ENCODE results near the gene GALNT10.

The GALNT10 gene

DNA sequence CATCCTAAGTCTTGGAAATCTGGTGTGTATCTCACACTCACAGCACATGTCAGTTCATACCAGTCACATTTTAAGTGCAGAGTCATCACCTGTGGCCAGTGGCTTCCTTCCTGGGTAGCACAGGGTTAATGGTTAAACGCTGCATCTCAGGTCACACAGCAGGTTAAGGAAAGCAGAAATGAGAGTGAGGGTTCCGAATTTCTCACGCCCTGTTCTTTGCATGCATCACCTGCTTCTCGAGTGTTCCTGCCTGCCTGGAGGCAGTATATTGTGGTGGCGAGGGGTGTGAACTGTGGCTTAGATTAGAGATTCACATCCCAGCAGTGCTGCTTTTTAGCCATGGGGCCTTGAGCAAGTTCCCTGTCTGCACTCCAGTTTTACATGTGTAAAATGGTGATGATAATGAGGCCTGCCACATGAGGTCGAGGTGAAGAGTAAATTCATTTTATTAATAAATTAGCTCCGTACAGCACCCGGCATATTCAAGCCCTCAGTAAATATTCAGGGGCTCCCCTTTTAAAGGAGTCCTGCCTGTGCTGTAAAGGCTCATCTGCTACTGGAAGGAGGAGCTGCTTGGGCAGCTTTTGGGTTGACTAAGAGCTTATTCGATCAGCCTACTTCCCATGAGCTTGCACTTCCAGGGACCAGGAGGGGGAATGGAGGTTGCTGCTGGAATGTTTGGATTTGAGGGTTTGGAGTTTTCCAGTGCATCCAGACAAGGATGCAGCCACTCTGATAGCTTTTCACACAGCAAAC lies 194.1 kb downstream of the GALNT10 start:
- Histone ChIP-seq H3K36me3 (ENCODE audit: insufficient read depth, low read length) (no peaks in the 10 kb centered on the region), H3K4me1 (ENCODE audit: insufficient read depth, low read length) (peaks cover 5% of the 10 kb centered on the region), H3K9ac (ENCODE audit: low read depth, low read length) (no peak overlapping the region), H3K9me3 (ENCODE audit: control insufficient read depth, insufficient read depth, low read length) (no peaks in the 10 kb centered on the region)

DNA sequence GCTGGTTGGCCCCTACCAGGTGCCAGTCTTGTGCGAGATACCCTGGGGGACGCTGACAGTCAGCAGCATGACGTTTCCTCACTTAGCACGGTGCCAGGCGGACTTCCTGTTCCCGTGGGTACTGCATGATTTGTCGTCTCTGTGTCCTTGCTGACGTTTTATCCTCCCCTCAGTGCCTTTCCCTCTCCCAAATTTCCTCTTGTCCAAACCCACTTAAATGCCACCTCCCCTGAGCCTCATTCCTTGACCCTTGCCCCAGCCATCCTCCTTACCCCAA lies 194.6 kb downstream of the GALNT10 start:
- Histone ChIP-seq H3K9me3 (ENCODE audit: control insufficient read depth, insufficient read depth, low read length) (no peaks in the 10 kb centered on the region), H3K36me3 (ENCODE audit: insufficient read depth, low read length) (no peaks in the 10 kb centered on the region), H3K9ac (ENCODE audit: low read depth, low read length) (no peak overlapping the region), H3K4me1 (ENCODE audit: insufficient read depth, low read length) (peaks cover 5% of the 10 kb centered on the region)

DNA sequence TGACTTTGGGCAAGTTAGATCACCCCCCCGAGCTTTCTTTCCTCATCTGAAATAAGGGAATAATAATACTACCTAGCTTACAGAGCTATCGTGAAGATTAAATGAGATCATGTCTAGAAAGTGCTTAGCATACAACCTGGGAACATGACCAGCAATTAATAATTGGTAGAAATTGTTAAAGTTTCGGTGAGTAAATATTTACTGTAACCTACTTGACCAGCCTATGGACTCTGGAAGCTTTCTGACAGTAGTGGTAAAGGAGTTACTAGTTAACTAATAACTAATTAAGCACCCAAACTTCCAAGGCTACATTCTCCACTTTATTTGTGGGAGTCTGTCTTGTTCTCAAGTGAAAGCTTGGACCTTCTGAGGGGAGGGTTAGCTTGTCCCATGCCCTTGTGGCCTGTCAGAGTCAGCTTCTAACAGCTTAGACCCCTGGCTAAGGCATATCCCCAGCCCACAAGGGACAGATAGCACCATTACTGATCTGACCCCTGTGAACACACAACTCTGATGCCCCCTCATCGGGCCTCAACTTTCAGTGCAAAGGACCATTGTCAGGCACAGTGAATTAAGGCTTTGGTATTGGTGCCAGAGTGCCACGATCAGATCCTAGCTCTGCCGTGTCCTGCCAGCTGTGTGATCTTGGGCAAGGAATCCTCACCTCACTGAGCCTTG lies 196.6 kb downstream of the GALNT10 start:
- no peak overlapping the region for H3K9ac ChIP-seq (ENCODE audit: low read depth, low read length)
- peaks cover 5% of the 10 kb centered on the region for H3K4me1 ChIP-seq (ENCODE audit: insufficient read depth, low read length)
- H3K9me3 ChIP-seq (ENCODE audit: control insufficient read depth, insufficient read depth, low read length), result peaks cover 5% of the 10 kb centered on the region; the same call in 1 of the 2 replicates
- H3K36me3 ChIP-seq (ENCODE audit: insufficient read depth, low read length), result no peaks in the 10 kb centered on the region

DNA sequence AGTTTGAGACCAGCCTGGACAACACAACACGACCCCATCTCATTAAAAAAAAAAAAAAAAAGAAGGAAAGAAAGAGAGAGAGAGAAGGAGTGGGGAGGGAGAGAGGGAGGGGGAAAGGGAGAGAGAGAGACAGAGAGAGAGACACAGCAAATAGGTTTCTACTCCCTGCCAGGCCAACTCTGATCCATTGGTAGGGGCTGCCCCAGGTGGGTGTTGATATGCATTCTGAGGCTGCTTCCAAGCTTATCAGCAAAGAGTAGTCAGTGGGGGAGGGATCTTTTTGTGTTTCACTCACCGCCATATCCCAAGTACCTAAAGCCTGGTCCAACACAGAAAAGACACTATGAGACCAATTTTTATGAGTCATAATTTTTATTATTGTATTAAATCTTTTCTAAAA lies 198.3 kb downstream of the GALNT10 start:
- Histone ChIP-seq H3K9me3 (ENCODE audit: control insufficient read depth, insufficient read depth, low read length) (peaks cover 8% of the 10 kb centered on the region; the same call in 1 of the 2 replicates), H3K36me3 (ENCODE audit: insufficient read depth, low read length) (no peaks in the 10 kb centered on the region), H3K9ac (ENCODE audit: low read depth, low read length) (no peak overlapping the region), H3K4me1 (ENCODE audit: insufficient read depth, low read length) (peaks cover 5% of the 10 kb centered on the region)

DNA sequence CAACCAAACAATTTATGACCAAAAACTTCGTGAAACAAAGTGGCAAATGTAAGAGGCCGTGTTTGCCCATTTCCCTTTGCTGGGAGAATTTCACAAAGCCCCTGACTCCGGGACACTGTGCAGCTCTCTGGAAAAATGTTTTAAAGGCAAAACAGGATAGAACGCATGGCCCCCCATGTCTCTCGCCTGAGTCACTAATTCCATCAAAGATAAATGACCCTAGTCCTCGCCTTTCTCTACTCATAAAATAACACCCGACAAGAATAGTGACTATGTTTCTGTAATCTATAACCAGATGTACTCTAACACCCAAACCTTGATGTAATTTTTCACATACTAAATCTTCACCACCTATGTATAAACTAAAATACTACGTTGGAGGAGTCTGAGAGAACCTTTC lies 199.6 kb downstream of the GALNT10 start:
- Histone ChIP-seq H3K4me1 (ENCODE audit: insufficient read depth, low read length) (peaks cover 2% of the 10 kb centered on the region), H3K36me3 (ENCODE audit: insufficient read depth, low read length) (no peaks in the 10 kb centered on the region), H3K9me3 (ENCODE audit: control insufficient read depth, insufficient read depth, low read length) (peaks cover 8% of the 10 kb centered on the region; the same call in 1 of the 2 replicates), H3K9ac (ENCODE audit: low read depth, low read length) (no peak overlapping the region)

DNA sequence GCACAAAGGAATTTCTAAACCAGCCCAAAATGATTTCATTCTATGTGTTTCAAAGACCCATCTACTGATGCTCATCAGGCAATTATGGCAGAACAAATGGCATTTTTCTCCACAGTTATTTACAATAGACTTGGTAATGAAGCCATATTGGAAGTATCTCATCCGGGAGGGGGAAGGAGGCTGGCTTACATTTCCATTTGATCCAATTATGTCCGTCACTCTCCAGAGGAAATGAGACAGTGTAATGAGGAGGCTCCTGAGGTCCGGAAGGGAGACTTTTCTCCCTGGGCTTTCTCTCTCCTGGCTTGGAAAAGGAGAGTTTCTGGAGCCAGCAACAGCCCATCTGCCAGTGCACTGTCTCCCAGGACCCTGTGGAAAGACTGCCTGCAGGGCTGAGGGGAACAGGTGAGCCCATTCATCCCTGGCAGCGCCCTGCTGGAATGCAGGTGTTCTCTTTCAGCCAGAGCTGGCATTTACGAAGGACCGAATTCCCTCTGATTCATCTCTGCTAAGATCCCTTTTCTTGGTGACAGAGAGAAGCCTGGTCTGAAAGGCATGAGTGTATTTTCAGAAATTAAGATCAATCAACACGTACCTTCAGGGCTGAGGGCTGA lies 200.3 kb downstream of the GALNT10 start:
- H3K9ac ChIP-seq (ENCODE audit: low read depth, low read length), result no peak overlapping the region
- H3K9me3 ChIP-seq (ENCODE audit: control insufficient read depth, insufficient read depth, low read length), result peaks cover 8% of the 10 kb centered on the region; the same call in 1 of the 2 replicates
- no peaks in the 10 kb centered on the region for H3K36me3 ChIP-seq (ENCODE audit: insufficient read depth, low read length)
- H3K4me1 ChIP-seq (ENCODE audit: insufficient read depth, low read length), result peaks cover 5% of the 10 kb centered on the region

DNA sequence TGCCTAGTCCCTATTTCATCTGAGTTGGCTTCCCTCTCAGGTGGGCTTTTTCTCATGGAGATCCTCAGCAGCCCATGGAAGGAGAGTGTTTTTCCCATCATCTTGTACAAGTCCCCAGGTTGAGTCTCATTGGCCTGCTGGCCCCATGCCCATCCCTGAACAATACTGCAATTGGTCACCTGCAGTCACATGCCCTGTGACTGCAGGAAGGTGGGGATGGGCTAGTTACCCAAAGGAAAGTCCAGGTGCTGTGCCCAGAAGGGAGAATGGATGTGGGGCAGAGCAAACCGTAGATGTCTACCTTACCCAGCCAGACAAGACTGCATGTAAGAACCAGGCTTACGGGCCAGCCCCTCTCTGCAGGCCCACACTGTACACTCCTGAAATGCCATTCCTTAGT lies 201.3 kb downstream of the GALNT10 start:
- Histone ChIP-seq H3K36me3 (ENCODE audit: insufficient read depth, low read length) (no peaks in the 10 kb centered on the region), H3K4me1 (ENCODE audit: insufficient read depth, low read length) (peaks cover 9% of the 10 kb centered on the region), H3K9me3 (ENCODE audit: control insufficient read depth, insufficient read depth, low read length) (peaks cover 8% of the 10 kb centered on the region; the same call in 1 of the 2 replicates), H3K9ac (ENCODE audit: low read depth, low read length) (no peak overlapping the region)

DNA sequence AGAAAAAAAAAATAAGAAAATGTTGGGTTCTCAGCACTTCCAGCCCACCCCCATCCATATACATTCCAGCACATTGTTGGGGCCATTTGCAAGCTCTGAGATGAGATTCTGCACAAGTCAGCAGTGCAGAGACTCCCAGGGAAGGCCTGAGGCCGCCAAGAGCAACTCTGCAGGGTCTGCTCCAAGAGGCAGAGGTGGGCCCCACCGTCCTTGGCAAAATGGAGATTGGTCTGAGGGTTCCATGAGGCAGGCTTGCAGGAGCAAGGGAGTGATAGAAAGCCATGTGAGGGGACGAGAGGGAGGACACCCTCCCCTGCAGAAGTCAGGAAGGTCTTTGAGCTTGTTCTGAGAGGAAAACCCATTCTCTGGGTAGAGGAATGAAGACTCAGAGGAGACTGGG lies 203.3 kb downstream of the GALNT10 start:
- H3K36me3 ChIP-seq (ENCODE audit: insufficient read depth, low read length), result no peaks in the 10 kb centered on the region
- no peak overlapping the region for H3K9ac ChIP-seq (ENCODE audit: low read depth, low read length)
- H3K9me3 ChIP-seq (ENCODE audit: control insufficient read depth, insufficient read depth, low read length), result peaks cover 8% of the 10 kb centered on the region; the same call in 1 of the 2 replicates
- peaks cover 9% of the 10 kb centered on the region for H3K4me1 ChIP-seq (ENCODE audit: insufficient read depth, low read length)

DNA sequence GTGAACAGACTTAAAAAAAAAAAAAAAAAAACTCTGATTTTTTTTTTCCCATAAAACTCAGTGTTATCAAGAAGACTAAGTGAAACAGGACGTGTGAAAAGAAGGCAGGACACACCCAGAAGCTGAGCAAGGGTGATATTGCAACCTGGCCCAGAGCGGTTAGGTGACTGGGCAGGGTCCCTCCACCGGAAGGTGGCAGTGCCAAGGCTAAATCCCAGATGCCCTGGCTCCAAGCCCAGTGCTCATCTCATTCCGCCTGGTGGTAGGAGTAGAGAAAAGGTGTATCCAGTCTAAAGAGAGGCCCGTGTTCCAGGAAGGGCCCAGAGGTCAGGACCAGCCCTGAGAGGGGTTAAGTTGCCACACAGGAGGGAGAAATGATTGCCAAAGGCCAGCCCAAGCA lies 203.8 kb downstream of the GALNT10 start:
- Histone ChIP-seq H3K9me3 (ENCODE audit: control insufficient read depth, insufficient read depth, low read length) (peaks cover 8% of the 10 kb centered on the region; the same call in 1 of the 2 replicates), H3K4me1 (ENCODE audit: insufficient read depth, low read length) (peaks cover 9% of the 10 kb centered on the region), H3K36me3 (ENCODE audit: insufficient read depth, low read length) (no peaks in the 10 kb centered on the region), H3K9ac (ENCODE audit: low read depth, low read length) (no peak overlapping the region)

DNA sequence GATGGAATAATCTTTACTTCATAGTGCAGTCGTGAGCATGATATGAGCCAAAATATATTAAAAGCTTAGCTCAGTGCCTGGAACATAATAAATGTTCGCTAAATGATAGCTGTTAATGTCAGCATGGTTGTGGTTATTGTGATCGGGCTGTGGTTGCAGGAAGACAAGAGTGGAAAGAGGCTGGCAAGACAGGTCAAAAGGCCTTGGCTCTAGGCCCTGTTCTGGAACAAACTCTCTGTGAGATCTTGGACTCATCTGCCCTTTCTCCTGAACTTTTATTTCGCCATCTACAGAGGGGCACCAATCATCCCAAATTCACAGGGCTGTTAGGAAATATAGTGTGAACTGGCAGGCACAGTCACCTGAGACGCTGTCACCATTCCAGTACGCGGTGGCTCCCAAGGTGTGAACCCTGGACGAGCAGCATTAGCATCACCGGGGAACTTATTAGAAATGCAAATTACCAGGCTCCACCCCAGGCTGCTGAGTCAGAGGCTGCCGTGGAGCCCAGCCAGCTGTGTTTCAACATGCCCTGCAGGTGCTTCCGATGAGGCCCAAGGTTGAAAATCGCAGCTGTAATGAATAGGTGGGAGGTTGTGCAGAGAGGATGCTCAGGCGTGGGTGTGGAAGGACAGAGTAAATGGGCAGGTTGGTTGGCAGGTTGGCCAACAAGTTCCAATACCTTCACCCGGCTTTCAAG lies 205.0 kb downstream of the GALNT10 start:
- Histone ChIP-seq H3K4me1 (ENCODE audit: insufficient read depth, low read length) (peaks cover 9% of the 10 kb centered on the region), H3K9me3 (ENCODE audit: control insufficient read depth, insufficient read depth, low read length) (peaks cover 8% of the 10 kb centered on the region; the same call in 1 of the 2 replicates), H3K9ac (ENCODE audit: low read depth, low read length) (no peak overlapping the region), H3K36me3 (ENCODE audit: insufficient read depth, low read length) (no peaks in the 10 kb centered on the region)

DNA sequence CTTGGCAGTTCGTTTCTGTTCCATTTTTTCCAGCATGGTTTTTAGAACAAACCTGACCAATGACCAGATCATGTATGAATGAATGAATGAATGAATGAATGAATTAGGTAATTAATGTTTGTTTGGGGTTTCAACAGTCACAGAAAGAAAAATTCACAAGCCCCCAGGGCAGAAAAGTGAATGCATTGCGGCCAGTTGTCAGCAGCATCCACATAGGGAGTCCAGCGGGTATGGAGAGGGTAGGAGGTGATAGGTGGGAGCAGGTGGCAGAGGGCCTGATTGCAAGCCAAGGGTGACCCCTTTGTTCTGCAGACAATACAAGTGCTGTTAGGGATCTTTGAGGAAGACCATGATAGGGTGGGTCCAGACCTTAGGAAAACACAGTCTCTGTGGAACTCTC lies 205.6 kb downstream of the GALNT10 start:
- Histone ChIP-seq H3K4me1 (ENCODE audit: insufficient read depth, low read length) (peaks cover 9% of the 10 kb centered on the region), H3K9ac (ENCODE audit: low read depth, low read length) (no peak overlapping the region), H3K9me3 (ENCODE audit: control insufficient read depth, insufficient read depth, low read length) (peaks cover 8% of the 10 kb centered on the region; the same call in 1 of the 2 replicates), H3K36me3 (ENCODE audit: insufficient read depth, low read length) (no peaks in the 10 kb centered on the region)

DNA sequence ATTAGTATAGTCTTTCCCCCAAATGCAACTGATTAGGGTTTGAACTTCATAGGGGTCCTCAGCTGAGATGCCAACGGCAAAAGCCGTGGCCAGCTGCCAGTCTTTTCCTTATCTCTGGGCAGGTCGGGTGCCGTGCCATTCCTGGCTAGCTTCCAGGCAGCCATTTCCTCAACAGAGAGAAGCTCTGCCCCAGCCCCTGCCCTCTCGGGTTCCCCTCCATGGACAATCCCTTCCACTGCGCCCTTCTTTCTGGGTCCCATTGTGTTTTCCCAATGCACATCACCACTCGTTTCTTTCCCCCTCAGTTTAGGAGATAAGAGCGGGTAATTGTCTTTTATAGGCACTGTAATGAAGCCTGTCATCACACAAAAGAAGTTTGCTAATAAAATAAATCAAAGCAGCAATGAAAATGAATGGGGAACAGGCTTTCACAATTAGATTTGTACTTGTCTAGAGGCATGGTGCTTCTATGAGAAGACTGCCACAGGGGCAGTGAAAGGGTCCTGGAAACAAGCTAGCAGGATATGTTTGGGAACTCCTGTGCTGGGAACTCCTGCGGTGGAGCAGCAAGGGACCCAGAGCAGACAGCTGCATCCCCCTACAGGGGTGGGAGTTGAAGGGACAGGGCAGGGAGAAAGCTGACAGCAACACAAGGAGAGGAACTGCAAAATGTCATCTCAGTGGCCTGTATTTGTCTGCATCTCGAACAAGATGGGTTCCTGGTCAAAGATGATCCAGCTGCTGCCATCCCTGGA lies 207.3 kb downstream of the GALNT10 start:
- H3K36me3 ChIP-seq (ENCODE audit: insufficient read depth, low read length), result no peaks in the 10 kb centered on the region
- H3K9ac ChIP-seq (ENCODE audit: low read depth, low read length), result no peak overlapping the region
- peaks cover 9% of the 10 kb centered on the region for H3K4me1 ChIP-seq (ENCODE audit: insufficient read depth, low read length)
- H3K9me3 ChIP-seq (ENCODE audit: control insufficient read depth, insufficient read depth, low read length), result no peaks in the 10 kb centered on the region

DNA sequence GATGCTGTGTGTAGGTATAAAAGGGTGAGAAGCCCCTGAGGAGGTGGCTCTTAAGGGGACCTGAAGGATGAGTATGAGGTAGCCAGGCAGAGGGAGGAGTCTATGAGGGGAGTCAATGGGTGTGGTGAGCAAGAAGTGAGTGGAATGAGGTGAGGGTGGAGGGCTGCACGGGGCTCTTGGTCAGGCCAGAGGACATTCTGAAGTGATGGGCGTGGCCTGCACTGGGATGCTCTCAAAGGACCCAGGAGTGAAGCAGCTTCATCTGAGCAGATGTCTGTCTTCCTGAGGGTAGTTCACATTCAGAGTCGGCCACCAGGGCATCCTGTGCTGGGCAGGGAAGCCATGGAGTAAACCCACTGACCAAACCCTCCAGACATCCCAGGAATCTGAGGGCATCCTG lies 210.1 kb downstream of the GALNT10 start:
- H3K36me3 ChIP-seq (ENCODE audit: insufficient read depth, low read length), result no peaks in the 10 kb centered on the region
- H3K9me3 ChIP-seq (ENCODE audit: control insufficient read depth, insufficient read depth, low read length), result no peaks in the 10 kb centered on the region
- peaks cover 4% of the 10 kb centered on the region; the same call in 1 of the 2 replicates for H3K4me1 ChIP-seq (ENCODE audit: insufficient read depth, low read length)
- H3K9ac ChIP-seq (ENCODE audit: low read depth, low read length), result no peak overlapping the region

DNA sequence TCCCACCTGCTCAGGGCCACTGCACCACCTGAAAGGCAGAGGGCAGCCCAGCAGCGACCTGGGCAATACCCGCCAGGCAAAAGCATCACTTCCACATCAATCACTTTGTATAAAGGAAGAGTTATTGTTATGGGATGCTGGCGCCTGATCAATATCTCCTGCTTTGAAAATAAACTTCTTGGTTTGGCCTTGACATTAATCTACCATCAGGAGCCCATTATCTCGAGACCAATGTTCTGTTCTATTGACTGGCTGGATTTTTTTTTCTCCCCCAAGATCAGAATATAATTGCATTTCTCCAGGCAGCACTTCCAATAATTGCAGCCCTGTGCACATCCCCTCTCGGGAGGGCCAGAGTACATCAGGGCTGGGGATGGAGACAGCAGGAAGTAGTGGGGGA lies 210.8 kb downstream of the GALNT10 start:
- H3K9me3 ChIP-seq (ENCODE audit: control insufficient read depth, insufficient read depth, low read length), result no peaks in the 10 kb centered on the region
- H3K36me3 ChIP-seq (ENCODE audit: insufficient read depth, low read length), result no peaks in the 10 kb centered on the region
- H3K4me1 ChIP-seq (ENCODE audit: insufficient read depth, low read length), result peaks cover under 1% of the 10 kb centered on the region; the same call in 1 of the 2 replicates
- no peak overlapping the region for H3K9ac ChIP-seq (ENCODE audit: low read depth, low read length)

All from ES-I3 (cell line).